T-helper 2 cell treated with Interferon-gamma antibody and Interleukin-4, amounts not matched to agents 5 μg/mL and 100 μg/mL, for 36 hours (primary cell): ENCODE data around the gene ZNF511.
"Not testable (repeated sequence)": the region's sequence is repeated elsewhere in the genome, so short reads cannot be mapped to it uniquely, and the experiment has no call there.

Experiments
- DNase-seq: peaks from one replicate; pipeline ENCODE4 v3.0.0; 2021; ENCODE audit warnings: low spot score
- H3K27ac Mint-ChIP-seq: one replicate; pipeline ENCODE4 v1.8.0; 2021; ENCODE audit warnings: mild to moderate bottlenecking, mixed read lengths
- H3K27me3 Mint-ChIP-seq: one replicate; pipeline ENCODE4 v1.8.0; 2021; ENCODE audit warnings: low read depth, mixed read lengths
- H3K36me3 Mint-ChIP-seq: one replicate; pipeline ENCODE4 v1.8.0; 2021; ENCODE audit warnings: low read depth, mixed read lengths
- H3K4me1 Mint-ChIP-seq: one replicate; pipeline ENCODE4 v1.8.0; 2021; ENCODE audit warnings: low read depth, mixed read lengths
- H3K4me3 Mint-ChIP-seq: one replicate; pipeline ENCODE4 v1.8.0; 2022; ENCODE audit warnings: mild to moderate bottlenecking, moderate library complexity, mixed read lengths
- H3K9me3 Mint-ChIP-seq: one replicate; pipeline ENCODE4 v1.8.0; 2021; ENCODE audit warnings: mixed read lengths

Gene ZNF511

DNA sequence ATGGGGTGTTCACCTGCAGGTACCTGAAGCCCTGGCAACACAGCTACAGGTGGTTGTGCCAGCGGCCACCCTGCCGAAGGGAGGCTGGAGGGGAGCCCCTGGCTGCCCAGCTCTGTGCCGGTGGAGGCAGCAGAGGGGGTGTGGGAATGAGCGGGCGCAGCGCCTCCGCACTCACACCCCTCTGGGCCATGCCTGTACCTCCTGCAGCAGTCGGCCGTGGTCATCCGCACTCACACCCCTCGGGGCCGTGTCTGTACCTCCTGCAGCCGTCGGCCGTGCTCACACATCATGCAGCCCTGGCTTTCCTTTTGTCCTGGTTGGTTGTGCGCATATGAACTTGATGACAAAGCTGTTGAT lies 1.7 kb downstream of the ZNF511 start:
- peaks cover 18% of the 10 kb centered on the region for H3K36me3 Mint-ChIP-seq
- H3K9me3 Mint-ChIP-seq, result no peaks in the 10 kb centered on the region
- H3K4me3 Mint-ChIP-seq, result no peak overlapping the region

DNA sequence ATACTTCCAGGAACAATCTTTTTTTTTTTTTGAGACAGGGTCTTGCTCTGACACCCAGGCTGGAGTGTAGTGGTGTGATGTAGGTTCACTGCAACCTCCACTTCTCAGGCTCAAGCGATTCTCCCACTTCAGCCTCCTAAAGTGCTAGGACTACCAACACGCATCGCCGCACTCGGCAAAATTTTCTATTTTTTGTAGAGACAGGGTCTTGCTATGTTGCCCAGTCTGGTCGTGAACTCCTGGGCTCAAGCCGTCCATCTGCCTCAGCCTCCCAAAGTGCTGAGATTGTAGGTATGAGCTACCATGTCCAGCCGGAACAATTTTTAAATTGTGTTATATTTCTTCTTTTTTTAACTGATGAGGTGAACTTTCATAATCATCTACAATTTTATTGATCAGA lies 2.1 kb downstream of the ZNF511 start:
- H3K4me1 Mint-ChIP-seq, result peaks cover 12% of the 10 kb centered on the region
- H3K9me3 Mint-ChIP-seq, result no peaks in the 10 kb centered on the region
- peaks cover 18% of the 10 kb centered on the region for H3K36me3 Mint-ChIP-seq
- no peak for DNase-seq
- H3K4me3 Mint-ChIP-seq, result no peak overlapping the region
- peaks cover 2% of the 10 kb centered on the region for H3K27me3 Mint-ChIP-seq
- H3K27ac Mint-ChIP-seq, result no peak overlapping the region

More for the DNA sequence above, 1.7 kb downstream of the ZNF511 start:
- Mint-ChIP-seq H3K27ac (no peak overlapping the region), H3K27me3 (peaks cover 2% of the 10 kb centered on the region), H3K4me1 (peaks cover 11% of the 10 kb centered on the region)
- no peak for DNase-seq

DNA sequence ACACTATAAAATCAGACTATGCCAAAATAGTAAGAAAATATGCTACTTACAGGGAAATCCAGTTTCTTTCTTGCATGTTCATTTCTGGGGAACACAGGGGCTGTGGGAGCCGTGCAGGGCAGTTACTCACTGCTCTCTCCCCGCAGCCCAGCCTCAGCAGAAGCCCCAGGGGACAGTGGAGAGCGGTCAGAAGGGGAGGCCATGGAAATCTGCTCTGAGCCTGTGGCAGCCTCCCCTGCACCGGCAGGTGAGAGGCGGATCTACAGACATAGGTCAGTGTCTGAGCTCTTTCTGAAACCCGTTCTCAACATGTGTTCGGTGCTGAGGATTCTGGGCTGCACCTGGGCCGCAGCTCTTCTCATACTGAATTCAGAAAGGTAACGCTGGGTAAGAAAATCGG lies 2.9 kb downstream of the ZNF511 start:
- DNase-seq, result no peak
- no peak overlapping the region for H3K27ac Mint-ChIP-seq
- peaks cover 17% of the 10 kb centered on the region for H3K4me1 Mint-ChIP-seq
- no peak overlapping the region for H3K4me3 Mint-ChIP-seq
- peaks cover 18% of the 10 kb centered on the region for H3K36me3 Mint-ChIP-seq
- H3K9me3 Mint-ChIP-seq, result no peaks in the 10 kb centered on the region
- peaks cover 2% of the 10 kb centered on the region for H3K27me3 Mint-ChIP-seq

DNA sequence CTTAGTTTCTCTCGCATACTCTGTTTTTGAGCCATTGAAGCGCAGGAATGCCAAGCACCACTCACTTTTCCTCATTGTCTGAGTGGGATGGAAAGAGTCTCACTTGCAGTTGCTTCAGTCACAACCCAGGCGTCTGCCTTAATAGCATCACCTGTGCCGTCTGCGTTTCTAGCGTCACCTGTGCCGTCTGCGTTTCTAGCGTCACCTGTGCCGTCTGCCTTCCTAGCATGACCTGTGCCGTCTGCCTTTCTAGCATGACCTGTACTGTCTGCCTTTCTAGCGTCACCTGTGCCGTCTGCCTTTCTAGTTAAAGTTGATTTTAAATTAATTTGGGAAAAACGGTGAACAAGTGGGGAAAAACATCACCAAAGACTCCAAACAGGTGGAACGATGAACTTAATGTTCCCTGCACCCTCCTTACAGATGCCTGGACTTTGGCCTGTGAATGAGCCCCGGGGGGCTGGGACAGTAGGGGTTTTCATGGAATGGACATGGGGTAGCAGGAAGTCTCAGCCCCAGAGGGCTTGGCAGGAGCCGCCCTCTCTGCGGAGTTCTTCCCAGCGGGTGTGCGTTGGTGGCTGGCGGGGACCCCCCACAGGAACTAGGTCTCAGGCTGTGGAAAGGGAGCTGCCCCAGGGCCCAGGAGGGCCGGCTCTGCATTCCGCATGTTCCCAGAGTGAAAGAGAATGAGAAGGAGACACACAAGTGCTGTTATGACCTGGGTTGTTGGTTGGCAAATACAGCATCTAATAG lies 3.5 kb downstream of the ZNF511 start:
- no peaks in the 10 kb centered on the region for H3K9me3 Mint-ChIP-seq
- no peak overlapping the region for H3K27ac Mint-ChIP-seq
- peaks cover 2% of the 10 kb centered on the region for H3K27me3 Mint-ChIP-seq
- H3K36me3 Mint-ChIP-seq, result peaks cover 18% of the 10 kb centered on the region
- no peak overlapping the region for H3K4me3 Mint-ChIP-seq
- DNase-seq, result no peak
- peaks cover 12% of the 10 kb centered on the region for H3K4me1 Mint-ChIP-seq

DNA sequence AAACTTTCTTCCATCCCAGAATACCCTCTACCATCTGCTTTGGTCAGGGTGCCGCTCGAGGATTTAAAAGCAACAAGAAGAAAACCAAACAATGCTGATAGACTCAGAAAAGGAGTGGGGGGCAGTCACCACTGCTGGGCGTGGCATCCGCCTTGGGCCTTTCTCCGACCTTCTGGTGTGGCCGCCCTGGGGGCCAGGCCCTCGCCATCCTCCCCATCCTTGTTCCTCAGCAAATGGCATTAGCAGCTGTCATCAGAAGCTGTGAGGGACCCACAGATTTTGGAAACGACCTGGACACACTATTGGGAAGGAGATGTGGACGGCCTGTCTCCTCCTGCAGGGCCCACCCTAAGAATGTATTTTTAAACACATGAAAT lies 4.0 kb downstream of the ZNF511 start:
- no peak overlapping the region for H3K27ac Mint-ChIP-seq
- no peak overlapping the region for H3K4me3 Mint-ChIP-seq
- DNase-seq, result no peak
- H3K4me1 Mint-ChIP-seq, result peaks cover 8% of the 10 kb centered on the region
- peaks cover 17% of the 10 kb centered on the region for H3K36me3 Mint-ChIP-seq
- peaks cover 2% of the 10 kb centered on the region for H3K27me3 Mint-ChIP-seq
- no peaks in the 10 kb centered on the region for H3K9me3 Mint-ChIP-seq

DNA sequence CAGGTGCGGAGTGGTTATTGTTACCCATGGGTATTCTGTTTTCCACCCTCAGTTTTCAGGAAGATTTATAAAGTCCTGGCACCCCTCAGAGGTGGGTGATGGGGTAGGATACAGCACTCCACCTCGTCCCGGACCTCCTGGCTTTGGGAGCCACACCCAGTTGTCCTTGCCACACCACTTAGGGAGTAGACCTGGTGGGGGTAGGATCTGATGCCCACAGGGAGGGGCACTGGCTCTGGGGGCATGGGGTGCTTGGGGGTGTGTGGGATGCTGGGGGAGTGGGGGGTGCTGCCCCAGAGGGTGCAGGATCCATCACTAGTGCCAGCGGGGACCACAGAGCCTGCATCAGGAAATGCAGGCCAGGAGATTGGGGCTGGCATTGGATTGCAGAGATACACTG lies 4.5 kb downstream of the ZNF511 start:
- H3K36me3 Mint-ChIP-seq, result peaks cover 14% of the 10 kb centered on the region
- H3K4me3 Mint-ChIP-seq, result no peak overlapping the region
- DNase-seq, result no peak
- H3K9me3 Mint-ChIP-seq, result no peaks in the 10 kb centered on the region
- H3K27me3 Mint-ChIP-seq, result peaks cover under 1% of the 10 kb centered on the region
- peaks cover 6% of the 10 kb centered on the region for H3K4me1 Mint-ChIP-seq
- no peak overlapping the region for H3K27ac Mint-ChIP-seq

DNA sequence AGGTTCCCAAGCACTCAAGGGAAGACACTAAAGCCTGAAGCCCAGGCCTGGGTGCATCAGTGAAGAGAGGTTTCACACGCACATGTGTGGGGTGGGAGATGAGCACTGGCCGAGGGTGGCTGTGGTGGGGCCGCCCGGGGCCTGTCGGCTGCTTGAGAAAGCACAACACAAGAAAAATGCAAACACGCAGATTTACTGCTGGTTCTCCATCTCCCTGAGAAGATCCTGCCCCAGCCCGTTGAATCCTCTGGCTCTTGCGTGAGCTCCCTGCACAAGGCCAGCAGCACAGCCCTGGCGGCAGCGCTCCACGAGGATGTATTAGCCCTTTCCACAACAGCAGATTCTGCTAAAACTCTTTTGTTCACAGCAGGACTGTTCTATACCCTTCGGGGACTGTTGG lies 6.2 kb downstream of the ZNF511 start:
- peaks cover 4% of the 10 kb centered on the region for H3K27me3 Mint-ChIP-seq
- H3K4me1 Mint-ChIP-seq, result peaks cover 10% of the 10 kb centered on the region
- no peak for DNase-seq
- no peak overlapping the region for H3K27ac Mint-ChIP-seq
- H3K9me3 Mint-ChIP-seq, result no peaks in the 10 kb centered on the region
- peaks cover 12% of the 10 kb centered on the region for H3K36me3 Mint-ChIP-seq
- no peak overlapping the region for H3K4me3 Mint-ChIP-seq

DNA sequence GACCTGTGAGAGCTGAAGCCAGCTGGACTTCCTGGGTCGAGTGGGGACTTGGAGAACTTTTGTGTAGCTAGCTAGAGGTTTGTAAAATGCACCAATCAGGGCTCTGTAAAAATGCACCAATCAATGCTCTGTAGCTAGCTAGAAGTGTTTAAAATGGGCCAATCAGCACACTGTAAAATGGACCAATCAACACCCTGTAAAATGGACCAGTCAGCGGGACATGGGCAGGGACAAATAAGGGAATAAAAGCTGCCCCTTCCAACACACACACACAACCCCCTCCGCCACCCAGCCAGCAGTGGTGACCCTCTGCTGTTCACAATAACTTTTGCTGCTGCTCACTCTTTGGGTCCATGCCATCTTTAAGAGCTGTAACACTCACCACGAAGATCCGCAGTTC lies 7.1 kb downstream of the ZNF511 start:
- no peak for DNase-seq
- no peak overlapping the region for H3K4me3 Mint-ChIP-seq
- H3K27ac Mint-ChIP-seq, result no peak overlapping the region

DNA sequence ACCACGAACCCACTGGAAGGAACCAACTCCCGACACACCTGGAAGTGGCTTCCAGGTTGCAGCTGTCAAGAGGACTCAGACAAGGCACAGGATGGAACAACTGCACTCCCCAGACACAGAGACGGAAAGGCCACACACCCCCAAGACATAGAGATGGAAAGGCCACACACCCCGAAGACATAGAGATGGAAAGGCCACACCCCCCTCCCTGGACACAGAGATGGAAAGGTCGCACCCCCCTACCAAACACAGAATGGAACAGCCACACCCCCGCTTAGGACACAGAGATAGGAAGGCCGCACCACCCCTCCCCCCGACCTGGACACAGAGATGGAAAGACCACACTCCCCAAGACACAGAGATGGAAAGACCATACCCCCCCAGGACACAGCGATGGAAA lies 7.6 kb downstream of the ZNF511 start:
- Mint-ChIP-seq H3K27me3 (peaks cover 7% of the 10 kb centered on the region), H3K4me3 (no peak overlapping the region), H3K27ac (no peak overlapping the region), H3K4me1 (peaks cover 10% of the 10 kb centered on the region), H3K9me3 (peaks cover 4% of the 10 kb centered on the region), H3K36me3 (peaks cover 8% of the 10 kb centered on the region)
- DNase-seq, result no peak

More for the DNA sequence above, 7.1 kb downstream of the ZNF511 start:
- Mint-ChIP-seq H3K27me3 (peaks cover 7% of the 10 kb centered on the region), H3K9me3 (peaks cover 4% of the 10 kb centered on the region), H3K4me1 (peaks cover 10% of the 10 kb centered on the region), H3K36me3 (peaks cover 8% of the 10 kb centered on the region)

DNA sequence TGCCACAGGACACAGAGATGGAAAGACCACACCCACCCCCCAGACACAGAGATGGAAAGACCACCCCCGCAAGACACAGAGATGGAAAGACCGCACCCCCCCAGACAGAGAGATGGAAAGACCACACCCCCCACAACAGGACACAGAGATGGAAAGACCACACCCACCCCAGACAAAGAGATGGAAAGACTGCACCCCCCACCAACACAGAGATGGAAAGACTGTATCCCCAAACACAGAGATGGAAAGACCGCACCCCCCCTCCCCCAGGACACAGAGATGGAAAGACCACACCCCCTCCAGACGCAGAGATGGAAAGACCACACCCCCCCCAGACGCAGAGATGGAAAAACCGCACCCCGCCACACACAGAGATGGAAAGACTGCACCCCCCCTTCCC lies 8.0 kb downstream of the ZNF511 start:
- Mint-ChIP-seq H3K36me3 (peaks cover 4% of the 10 kb centered on the region), H3K27ac (no peak overlapping the region)

DNA sequence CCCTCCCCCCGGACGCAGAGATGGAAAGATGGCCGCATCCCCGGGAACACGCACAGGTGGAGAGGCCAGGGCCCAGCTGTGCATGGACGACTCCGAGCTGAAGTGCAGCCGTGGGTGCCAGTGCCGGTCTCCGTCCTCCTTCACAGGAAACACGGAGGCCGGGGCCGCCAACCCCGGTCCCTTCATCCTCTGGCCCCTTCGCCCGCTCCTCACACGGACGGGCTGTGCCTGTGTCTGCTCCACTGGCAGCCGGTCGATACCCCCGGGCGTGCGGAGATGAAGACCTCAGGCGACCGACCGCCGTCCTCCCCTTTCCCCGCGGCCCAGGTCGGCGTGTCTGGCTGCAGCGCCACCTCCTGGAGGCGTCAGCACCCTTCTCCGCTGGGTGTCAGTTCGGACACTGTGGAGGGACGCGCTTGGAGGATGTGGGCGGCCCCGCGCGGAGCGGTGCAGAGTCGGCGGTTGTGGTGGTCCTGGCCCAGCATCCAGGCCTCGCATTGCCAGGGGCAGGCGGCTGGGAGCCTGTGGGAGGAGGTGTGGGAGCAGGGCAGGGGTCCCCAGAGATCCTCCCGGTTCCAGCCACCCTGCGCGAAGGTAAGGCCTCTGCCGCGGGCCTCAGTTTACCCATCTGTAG lies 9.9 kb downstream of the ZNF511 start:
- Mint-ChIP-seq H3K36me3 (no peaks in the 10 kb centered on the region), H3K9me3 (peaks cover 4% of the 10 kb centered on the region), H3K27me3 (peaks cover 9% of the 10 kb centered on the region), H3K4me3 (peak overlapping the region; percentile 71), H3K27ac (no peak overlapping the region), H3K4me1 (peaks cover 10% of the 10 kb centered on the region)
- DNase-seq, result peak; percentile 70

More for the DNA sequence above, 8.0 kb downstream of the ZNF511 start:
- peaks cover 4% of the 10 kb centered on the region for H3K9me3 Mint-ChIP-seq
- H3K27me3 Mint-ChIP-seq, result peaks cover 7% of the 10 kb centered on the region
- DNase-seq, result no peak
- peak overlapping the region; percentile 18 for H3K4me3 Mint-ChIP-seq
- H3K4me1 Mint-ChIP-seq, result peaks cover 10% of the 10 kb centered on the region

DNA sequence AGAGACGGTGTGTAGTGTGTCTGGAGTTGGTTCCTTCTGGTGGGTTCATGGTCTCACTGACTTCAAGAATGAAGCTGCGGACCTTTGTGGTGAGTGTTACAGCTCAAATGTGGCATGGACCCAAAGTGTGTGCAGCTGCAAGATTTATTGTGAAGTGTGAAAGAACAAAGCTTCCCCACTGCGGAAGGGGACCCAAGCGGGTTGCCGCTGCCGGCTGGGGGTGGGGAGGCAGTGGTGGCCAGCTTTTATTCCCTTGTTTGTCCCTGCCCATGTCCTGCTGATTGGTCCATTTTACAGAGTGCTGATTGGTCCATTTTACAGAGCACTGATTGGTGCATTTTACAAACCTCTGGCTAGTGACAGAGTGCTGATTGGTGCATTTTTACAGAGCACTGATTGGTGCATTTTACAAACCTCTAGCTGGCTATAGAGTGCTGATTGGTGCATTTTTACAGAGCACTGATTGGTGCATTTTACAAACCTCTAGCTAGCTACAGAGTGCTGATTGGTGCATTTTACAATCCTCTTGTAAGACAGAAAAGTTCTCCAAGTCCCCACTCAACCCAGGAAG lies 12.2 kb downstream of the ZNF511 start:
- H3K27ac Mint-ChIP-seq, H3K4me1 Mint-ChIP-seq, H3K9me3 Mint-ChIP-seq, H3K4me3 Mint-ChIP-seq, H3K36me3 Mint-ChIP-seq, DNase-seq: not testable (repeated sequence)
- peaks cover 13% of the 10 kb centered on the region for H3K27me3 Mint-ChIP-seq

DNA sequence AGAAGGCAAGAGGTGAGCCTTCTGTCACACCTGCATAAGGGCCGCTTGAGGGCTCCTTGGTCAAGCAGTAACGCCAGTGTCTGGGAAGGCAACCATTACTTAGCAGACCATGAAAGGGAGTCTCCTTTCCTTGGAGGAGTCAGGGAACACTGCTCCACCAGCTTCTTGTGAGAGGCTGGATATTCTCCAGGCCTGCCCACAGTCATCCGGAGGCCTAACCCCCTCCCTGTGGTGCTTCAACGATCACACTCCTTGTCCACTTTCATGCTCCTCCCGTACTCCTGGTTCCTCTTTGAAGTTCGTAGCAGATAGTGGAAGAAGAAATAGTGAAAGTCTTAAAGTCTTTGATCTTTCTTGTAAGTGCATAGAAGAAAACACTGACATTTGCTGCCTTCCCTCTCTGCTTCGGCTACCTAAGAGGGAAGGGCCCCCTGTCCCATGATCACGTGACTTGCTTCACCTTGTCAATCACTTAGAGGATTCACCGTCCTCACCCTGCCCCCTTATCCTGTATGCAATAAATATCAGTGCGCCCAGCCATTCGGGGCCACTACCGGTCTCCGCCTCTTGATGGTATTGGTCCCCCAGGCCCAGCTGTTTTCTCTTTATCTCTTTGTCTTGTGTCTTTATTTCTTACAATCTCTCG lies 13.5 kb downstream of the ZNF511 start:
- not testable (repeated sequence) for H3K9me3 Mint-ChIP-seq, H3K36me3 Mint-ChIP-seq, H3K27ac Mint-ChIP-seq, H3K4me3 Mint-ChIP-seq, H3K4me1 Mint-ChIP-seq, DNase-seq
- peaks cover 24% of the 10 kb centered on the region for H3K27me3 Mint-ChIP-seq

DNA sequence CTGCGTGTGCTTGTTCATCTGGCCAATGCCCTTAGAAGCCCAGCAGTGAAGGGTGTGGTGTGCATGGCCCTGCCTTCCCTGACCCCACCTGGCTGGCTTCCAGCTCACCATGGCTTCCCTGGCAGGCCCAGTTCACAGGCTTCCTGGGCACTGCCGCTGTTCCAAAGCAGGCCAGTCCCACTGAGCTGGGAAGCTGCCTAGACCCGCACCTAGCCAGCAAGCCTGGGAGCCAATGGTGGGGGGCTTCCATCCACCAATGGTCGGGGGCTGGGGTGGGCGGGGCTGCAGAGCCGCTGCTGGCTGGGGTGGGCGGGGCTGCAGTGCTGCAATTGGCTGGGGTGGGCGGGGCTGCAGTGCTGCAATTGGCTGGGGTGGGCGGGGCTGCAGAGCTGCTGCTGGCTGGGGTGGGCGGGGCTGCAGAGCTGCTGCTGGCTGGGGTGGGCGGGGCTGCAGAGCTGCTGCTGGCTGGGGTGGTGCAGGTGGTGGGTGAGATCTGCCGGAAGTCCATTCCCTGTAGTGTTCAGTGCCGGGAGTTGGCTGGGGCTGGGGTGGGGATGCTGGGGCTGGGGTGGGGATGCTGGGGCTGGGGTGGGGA lies 15.6 kb downstream of the ZNF511 start:
- Mint-ChIP-seq H3K27ac (no peak overlapping the region), H3K9me3 (peaks cover 4% of the 10 kb centered on the region), H3K4me1 (peaks cover 1% of the 10 kb centered on the region), H3K36me3 (no peaks in the 10 kb centered on the region), H3K4me3 (no peak overlapping the region), H3K27me3 (peaks cover 38% of the 10 kb centered on the region)
- peak; percentile 49 for DNase-seq
